H1 (cell line): Measurements from ENCODE around the gene PSMB11.

Experiments used
- CHD1 ChIP-seq: IDR thresholded peaks from 2 replicates; pipeline ENCODE4 v1.6.1; 2012; ENCODE audit warnings: low read depth, low read length, improper control_type of control experiment
- CHD2 ChIP-seq: IDR thresholded peaks from 2 replicates; pipeline ENCODE4 v1.6.1; 2012; ENCODE audit warnings: low read length, improper control_type of control experiment
- POLR2A ChIP-seq, 2 experiments: IDR thresholded peaks; 1 replicate in 1 of 2; 2 replicates in 1 of 2; pipeline ENCODE4 v1.6.1; 2011; ENCODE audit warnings: low read depth in 2 of 2, low read length in 2 of 2, mild to moderate bottlenecking in 2 of 2; ENCODE audit errors: control extremely low read depth in 1 of 2
- POLR2AphosphoS5 ChIP-seq: IDR thresholded peaks from 2 replicates; pipeline ENCODE4 v1.6.1; 2011; ENCODE audit warnings: low read depth, low read length
- SIX5 ChIP-seq: IDR thresholded peaks from 2 replicates; pipeline ENCODE4 v1.6.1; 2011; ENCODE audit warnings: mild to moderate bottlenecking, low read depth, low read length
- SP2 ChIP-seq: IDR thresholded peaks from 2 replicates; pipeline ENCODE4 v1.6.1; 2012; ENCODE audit warnings: mild to moderate bottlenecking, low read length, inconsistent platforms
- TCF12 ChIP-seq: IDR thresholded peaks from 2 replicates; pipeline ENCODE4 v1.6.1; 2011; ENCODE audit warnings: low read depth, mild to moderate bottlenecking, low read length
- YY1 ChIP-seq: IDR thresholded peaks from 2 replicates; pipeline ENCODE4 v1.6.1; 2011; ENCODE audit warnings: low read depth, mild to moderate bottlenecking, low read length
- TF ChIP-seq, protein P1 (sequence below), 3 experiments: IDR thresholded peaks; 1 replicate in 2 of 3; 2 replicates in 1 of 3; pipeline versions ENCODE4 v1.5.1 to v1.6.1; 2011; ENCODE audit warnings: low read length in 3 of 3, mild to moderate bottlenecking in 3 of 3, inconsistent platforms in 2 of 3, low read depth in 1 of 3, moderate library complexity in 1 of 3; ENCODE audit not compliant: insufficient read depth in 1 of 3; ENCODE audit errors: control extremely low read depth in 1 of 3
- TF ChIP-seq, protein P2 (sequence below): IDR thresholded peaks from 2 replicates; pipeline ENCODE4 v1.6.1; 2012; ENCODE audit warnings: low read length, inconsistent platforms

DNA sequence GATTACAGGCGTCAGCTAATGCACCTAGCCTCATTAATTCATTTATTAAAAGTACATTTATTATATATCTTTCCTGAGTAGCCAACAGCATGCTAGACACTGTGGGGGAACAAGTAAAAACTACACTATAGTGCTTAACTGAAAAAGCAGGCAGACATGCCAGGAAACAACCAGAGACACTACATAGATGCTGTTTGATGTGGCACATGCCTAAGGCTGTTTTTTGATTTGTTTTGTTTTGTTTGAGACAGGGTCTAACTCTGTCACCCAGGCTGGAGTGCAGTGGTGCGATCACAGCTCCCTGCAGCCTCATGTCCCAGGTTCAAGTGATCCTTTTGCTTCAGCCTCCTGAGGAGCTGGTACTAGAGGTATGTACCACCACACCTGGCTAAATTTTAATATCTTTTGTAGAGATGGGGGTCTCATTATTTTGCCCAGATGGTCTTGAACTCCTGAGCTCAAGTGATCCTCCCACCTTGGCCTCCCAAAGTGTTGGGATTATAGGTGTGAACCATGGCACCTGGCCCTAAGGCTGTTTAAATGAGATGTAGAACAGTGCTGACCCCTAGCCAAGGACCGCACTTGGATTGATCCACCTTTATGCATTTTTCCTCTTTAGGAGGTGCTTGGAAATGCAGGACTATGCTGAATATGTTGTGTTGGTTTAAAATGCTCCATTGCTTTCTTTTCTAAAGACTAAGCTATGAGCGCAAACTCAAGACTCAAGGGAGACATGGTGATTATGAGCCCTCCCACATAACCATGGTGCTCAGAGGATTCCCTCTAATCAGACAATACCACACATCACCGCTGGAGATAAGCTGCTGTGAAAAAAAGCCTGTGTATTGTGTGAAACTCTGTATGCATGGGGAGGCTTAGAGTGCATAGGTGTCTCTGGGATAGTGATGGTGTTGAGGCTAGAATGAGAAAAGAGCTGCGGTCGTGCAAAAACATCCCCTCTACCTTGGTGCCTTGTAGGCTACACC is 21.6 kb upstream of the PSMB11 start:
- TF ChIP-seq, protein P1, sequence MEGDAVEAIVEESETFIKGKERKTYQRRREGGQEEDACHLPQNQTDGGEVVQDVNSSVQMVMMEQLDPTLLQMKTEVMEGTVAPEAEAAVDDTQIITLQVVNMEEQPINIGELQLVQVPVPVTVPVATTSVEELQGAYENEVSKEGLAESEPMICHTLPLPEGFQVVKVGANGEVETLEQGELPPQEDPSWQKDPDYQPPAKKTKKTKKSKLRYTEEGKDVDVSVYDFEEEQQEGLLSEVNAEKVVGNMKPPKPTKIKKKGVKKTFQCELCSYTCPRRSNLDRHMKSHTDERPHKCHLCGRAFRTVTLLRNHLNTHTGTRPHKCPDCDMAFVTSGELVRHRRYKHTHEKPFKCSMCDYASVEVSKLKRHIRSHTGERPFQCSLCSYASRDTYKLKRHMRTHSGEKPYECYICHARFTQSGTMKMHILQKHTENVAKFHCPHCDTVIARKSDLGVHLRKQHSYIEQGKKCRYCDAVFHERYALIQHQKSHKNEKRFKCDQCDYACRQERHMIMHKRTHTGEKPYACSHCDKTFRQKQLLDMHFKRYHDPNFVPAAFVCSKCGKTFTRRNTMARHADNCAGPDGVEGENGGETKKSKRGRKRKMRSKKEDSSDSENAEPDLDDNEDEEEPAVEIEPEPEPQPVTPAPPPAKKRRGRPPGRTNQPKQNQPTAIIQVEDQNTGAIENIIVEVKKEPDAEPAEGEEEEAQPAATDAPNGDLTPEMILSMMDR (IDR thresholded peaks at IDR 0.05; ENCODE audit: control extremely low read depth in 1 of 3, insufficient read depth in 1 of 3, low read depth in 1 of 3, low read length in 3 of 3), result no peak
- TF ChIP-seq POLR2AphosphoS5 (no peak), SIX5 (no peak), SP2 (no peak), YY1 (no peak), TCF12 (no peak), CHD1 (no peak), CHD2 (no peak), POLR2A (IDR thresholded peaks at IDR 0.05; ENCODE audit: control extremely low read depth in 1 of 2, low read depth in 2 of 2, low read length in 2 of 2) (no peak)
- TF ChIP-seq, protein P2, sequence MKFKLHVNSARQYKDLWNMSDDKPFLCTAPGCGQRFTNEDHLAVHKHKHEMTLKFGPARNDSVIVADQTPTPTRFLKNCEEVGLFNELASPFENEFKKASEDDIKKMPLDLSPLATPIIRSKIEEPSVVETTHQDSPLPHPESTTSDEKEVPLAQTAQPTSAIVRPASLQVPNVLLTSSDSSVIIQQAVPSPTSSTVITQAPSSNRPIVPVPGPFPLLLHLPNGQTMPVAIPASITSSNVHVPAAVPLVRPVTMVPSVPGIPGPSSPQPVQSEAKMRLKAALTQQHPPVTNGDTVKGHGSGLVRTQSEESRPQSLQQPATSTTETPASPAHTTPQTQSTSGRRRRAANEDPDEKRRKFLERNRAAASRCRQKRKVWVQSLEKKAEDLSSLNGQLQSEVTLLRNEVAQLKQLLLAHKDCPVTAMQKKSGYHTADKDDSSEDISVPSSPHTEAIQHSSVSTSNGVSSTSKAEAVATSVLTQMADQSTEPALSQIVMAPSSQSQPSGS, result no peak
